ENCODE data around the gene MON2.

GRCh38 chr12:62522984-62523383 is 56.4 kb downstream of the MON2 start:
- no peak for TF ChIP-seq CTCF (IDR thresholded peaks at IDR 0.05; ENCODE audit: control extremely low read depth in 1 of 3, insufficient read depth in 1 of 3, low read depth in 1 of 3, low read length in 3 of 3)
- TF ChIP-seq, protein P1, sequence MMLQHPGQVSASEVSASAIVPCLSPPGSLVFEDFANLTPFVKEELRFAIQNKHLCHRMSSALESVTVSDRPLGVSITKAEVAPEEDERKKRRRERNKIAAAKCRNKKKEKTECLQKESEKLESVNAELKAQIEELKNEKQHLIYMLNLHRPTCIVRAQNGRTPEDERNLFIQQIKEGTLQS (IDR thresholded peaks at IDR 0.05; ENCODE audit: insufficient read depth, low read depth, low read length): no peak
